OCI-LY1 (cell line): ENCODE measurements around the gene CEP112.

Source experiments
- EZH2 ChIP-seq: fragments of 200-600 bp; sonication (generic), shearing (Covaris generic); IDR thresholded peaks from 2 replicates; pipeline ENCODE4 v1.8.0; 2017; ENCODE audit warnings: borderline replicate concordance, mixed run types, mild to moderate bottlenecking, antibody characterized with exemption, low read length, moderate library complexity, mixed read lengths
- TF ChIP-seq, protein P1 (sequence below): fragments of 200-600 bp; sonication (generic), shearing (Covaris generic); IDR thresholded peaks from 2 replicates; pipeline ENCODE4 v1.5.1; 2017; ENCODE audit warnings: mild to moderate bottlenecking, antibody characterized with exemption, low read length, moderate library complexity, mixed read lengths

DNA sequence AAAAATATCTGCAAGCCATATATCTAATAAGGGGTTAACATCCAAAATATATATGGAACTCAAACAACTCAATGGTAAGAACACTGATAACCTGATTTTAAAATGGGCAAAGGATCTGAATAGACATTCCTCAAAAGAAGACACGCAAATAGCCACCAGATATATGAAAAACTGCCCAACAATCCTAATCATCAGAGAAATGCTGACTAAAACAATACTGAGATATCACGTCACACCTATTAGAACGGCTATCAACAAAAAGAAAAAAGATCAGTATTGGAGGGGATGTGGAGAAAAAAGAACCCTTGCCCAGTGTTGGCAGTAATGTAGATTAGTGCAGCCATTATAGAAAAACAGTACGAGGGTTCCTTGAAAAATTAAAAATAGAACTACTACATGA lies 97.2 kb downstream of the CEP112 start:
- TF ChIP-seq, protein P1, sequence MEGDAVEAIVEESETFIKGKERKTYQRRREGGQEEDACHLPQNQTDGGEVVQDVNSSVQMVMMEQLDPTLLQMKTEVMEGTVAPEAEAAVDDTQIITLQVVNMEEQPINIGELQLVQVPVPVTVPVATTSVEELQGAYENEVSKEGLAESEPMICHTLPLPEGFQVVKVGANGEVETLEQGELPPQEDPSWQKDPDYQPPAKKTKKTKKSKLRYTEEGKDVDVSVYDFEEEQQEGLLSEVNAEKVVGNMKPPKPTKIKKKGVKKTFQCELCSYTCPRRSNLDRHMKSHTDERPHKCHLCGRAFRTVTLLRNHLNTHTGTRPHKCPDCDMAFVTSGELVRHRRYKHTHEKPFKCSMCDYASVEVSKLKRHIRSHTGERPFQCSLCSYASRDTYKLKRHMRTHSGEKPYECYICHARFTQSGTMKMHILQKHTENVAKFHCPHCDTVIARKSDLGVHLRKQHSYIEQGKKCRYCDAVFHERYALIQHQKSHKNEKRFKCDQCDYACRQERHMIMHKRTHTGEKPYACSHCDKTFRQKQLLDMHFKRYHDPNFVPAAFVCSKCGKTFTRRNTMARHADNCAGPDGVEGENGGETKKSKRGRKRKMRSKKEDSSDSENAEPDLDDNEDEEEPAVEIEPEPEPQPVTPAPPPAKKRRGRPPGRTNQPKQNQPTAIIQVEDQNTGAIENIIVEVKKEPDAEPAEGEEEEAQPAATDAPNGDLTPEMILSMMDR, result no peak
- no peak for TF ChIP-seq EZH2
